ENCODE data around the gene RAB36. TPM values are rescaled to one million over a fixed set of nuclear protein-coding genes. Genes with fewer than 3 reads are reported as not detected.

RAB36 gene
- total RNA-seq, 3 donors from 2014 or later, result 1.0 to 6.4 (median 1.2) TPM

DNA sequence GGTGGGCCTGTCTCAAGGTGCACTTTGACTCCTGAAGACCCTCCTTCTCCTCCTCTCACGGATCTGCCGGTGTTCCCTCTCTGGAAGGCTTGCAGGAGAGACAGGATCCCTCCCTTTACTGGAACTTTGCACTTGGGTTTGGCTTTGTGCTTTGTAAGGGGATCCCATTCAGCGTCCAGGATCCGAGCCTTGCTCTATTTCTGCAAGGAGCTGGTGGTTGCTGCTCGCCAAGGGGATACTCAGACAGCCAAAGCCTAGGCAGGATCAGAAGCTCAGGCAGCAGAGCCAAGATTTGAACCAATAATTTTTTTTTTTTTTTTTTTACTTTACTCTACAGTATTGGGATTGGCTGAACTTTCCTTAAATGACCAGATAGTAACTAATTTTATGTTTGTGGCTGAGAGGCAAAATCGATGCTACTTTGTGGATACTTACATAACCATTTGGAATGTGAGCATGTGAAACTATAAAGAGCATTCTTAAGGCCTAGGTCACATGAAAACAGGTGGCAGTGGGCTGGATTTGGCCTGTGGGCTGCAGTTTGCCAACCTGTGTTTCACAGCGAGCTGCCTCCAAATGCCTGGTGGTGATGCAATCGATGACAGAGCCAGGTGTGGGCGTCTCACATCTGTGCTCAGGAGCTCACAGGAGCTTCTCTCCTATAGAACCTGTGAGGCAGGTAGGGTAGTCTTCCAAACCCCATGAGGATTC is 60.2 kb downstream of the RAB36 start:
- intact Hi-C loops (cut with DNase I, micrococcal nuclease), result no loop called here
- TF ChIP-seq, protein P1, sequence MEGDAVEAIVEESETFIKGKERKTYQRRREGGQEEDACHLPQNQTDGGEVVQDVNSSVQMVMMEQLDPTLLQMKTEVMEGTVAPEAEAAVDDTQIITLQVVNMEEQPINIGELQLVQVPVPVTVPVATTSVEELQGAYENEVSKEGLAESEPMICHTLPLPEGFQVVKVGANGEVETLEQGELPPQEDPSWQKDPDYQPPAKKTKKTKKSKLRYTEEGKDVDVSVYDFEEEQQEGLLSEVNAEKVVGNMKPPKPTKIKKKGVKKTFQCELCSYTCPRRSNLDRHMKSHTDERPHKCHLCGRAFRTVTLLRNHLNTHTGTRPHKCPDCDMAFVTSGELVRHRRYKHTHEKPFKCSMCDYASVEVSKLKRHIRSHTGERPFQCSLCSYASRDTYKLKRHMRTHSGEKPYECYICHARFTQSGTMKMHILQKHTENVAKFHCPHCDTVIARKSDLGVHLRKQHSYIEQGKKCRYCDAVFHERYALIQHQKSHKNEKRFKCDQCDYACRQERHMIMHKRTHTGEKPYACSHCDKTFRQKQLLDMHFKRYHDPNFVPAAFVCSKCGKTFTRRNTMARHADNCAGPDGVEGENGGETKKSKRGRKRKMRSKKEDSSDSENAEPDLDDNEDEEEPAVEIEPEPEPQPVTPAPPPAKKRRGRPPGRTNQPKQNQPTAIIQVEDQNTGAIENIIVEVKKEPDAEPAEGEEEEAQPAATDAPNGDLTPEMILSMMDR (IDR thresholded peaks at IDR 0.05), result no peak
- Histone ChIP-seq H3K4me1 (ENCODE audit: low read depth) (no peaks in the 10 kb centered on the region), H3K36me3 (ENCODE audit: low read depth) (no peaks in the 10 kb centered on the region), H3K4me3 (no peak overlapping the region), H3K9me3 (no peaks in the 10 kb centered on the region)
- ATAC-seq (no peak), DNase-seq (no peak)

DNA sequence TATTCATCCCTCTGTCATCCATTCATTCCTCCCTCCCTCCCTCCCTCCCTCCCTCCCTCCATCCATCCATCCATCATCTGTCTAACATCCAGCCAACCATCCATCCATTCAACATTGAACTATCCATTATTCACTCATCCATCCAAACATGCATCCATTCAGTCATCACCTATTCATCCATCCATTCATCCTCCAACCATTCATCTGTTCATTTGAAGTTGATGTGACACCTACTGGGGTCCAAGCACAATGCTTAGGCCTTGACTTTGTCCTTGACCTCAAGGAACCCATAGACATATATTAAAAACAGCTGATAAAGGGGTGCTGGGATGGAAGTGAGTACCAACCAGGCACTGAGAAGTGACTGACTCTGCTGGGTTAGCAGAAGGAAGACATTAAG is 61.6 kb downstream of the RAB36 start:
- no peaks in the 10 kb centered on the region for H3K36me3 ChIP-seq (ENCODE audit: low read depth)
- ATAC-seq (no peak), DNase-seq (no peak)
- intact Hi-C loops (cut with DNase I, micrococcal nuclease), result no loop called here
- no peaks in the 10 kb centered on the region for H3K9me3 ChIP-seq
- no peak overlapping the region for H3K4me3 ChIP-seq
- no peaks in the 10 kb centered on the region for H3K4me1 ChIP-seq (ENCODE audit: low read depth)
- TF ChIP-seq, protein P1 (IDR thresholded peaks at IDR 0.05), result no peak

DNA sequence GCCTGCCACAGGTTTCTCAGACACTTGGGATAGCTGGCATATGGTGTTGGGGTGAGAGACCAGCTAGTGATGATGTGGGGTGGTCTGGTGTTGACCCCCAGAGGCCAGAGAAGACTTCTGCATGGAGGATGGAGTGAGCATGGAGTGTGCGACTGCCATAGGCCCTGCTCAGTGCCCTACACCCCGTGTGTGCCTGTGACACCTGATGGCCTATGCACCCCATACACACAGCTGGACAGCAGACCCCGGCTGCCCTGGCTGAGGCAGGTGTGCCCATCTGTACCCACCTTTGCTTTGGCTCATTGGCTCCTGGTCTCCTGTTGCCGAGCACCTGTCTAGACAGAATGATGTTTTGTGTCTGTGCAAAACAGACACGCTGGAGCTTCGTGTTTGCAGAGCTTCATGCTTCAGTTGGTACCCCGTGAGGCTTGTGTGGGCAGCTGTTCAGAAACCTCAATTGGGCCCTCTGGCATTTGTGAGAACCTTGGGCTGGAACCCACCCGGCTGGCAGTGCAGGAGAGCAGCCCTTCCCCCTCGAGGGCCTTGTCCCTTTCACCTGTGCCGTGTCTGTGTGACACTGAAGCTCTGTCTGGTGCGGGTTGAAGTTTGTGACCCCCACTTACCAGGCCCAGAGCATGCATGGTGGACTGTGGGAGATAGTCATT is 62.6 kb downstream of the RAB36 start:
- TF ChIP-seq, protein P1 (IDR thresholded peaks at IDR 0.05), result no peak
- ATAC-seq, result no peak
- Histone ChIP-seq H3K36me3 (ENCODE audit: low read depth) (no peaks in the 10 kb centered on the region), H3K9me3 (no peaks in the 10 kb centered on the region), H3K4me3 (no peak overlapping the region), H3K4me1 (ENCODE audit: low read depth) (peaks cover 1% of the 10 kb centered on the region)
- no peak for DNase-seq
- intact Hi-C loops (cut with DNase I, micrococcal nuclease), result no loop called here

DNA sequence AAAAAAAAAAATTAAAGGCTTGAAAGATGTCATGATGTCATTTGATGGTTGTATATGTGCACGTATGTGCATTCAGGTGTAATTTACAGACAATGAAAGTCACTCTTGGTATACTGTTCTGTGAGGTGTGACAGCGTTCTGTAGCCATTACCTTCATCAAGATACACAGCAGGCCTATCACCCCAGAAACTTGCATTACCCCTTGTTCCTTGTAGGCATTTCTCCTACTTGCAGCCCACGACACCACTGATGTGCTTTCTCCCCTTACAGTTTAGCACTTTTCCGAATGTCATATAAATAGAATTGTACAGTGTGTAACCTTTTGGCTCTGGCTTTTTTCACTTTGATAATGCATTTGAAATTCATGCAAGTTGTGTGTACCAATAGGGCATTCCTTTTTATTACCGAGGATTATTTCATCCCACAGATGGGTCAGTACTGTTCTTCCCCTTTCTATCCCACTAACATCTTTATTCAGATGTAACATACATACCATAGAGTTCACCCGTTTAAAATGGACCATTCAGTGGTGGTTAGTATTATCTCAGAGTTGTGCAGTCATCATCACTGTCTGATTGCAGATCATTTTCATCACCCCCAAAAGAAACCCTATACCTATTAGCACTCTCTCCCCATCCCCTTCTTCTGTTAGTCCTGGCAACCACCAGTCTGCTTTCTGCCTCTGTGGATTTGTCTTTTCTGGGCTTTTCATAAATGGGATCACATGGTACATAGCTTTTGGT is 65.3 kb downstream of the RAB36 start:
- no peak overlapping the region for H3K4me3 ChIP-seq
- ATAC-seq (no peak), DNase-seq (no peak)
- H3K9me3 ChIP-seq, result no peaks in the 10 kb centered on the region
- peaks cover 3% of the 10 kb centered on the region for H3K4me1 ChIP-seq (ENCODE audit: low read depth)
- TF ChIP-seq, protein P1 (IDR thresholded peaks at IDR 0.05), result no peak
- H3K36me3 ChIP-seq (ENCODE audit: low read depth), result no peaks in the 10 kb centered on the region
- intact Hi-C loops (cut with DNase I, micrococcal nuclease), result no loop called here

DNA sequence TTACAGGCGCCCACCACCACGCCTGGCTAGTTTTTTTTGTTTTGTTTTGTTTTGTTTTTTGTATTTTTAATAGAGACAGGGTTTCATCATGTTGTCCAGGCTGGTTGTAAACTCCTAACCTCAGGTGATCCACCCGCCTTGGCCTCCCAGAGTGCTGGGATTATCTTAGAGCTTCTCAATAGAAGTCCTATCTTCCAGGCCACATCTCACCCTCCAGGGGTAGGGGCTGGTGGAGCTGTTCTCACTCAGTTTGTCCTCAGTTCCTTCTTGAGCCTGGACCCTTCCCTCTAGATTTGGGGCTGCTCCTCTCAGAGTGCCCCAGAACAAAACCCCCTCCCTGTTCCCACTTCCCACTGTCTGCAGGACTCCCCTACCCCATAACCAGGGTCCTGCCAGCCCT is 66.3 kb downstream of the RAB36 start:
- TF ChIP-seq, protein P1 (IDR thresholded peaks at IDR 0.05), result no peak
- DNase-seq, result no peak
- Histone ChIP-seq H3K4me3 (no peak overlapping the region), H3K4me1 (ENCODE audit: low read depth) (peaks cover 3% of the 10 kb centered on the region), H3K36me3 (ENCODE audit: low read depth) (no peaks in the 10 kb centered on the region), H3K9me3 (no peaks in the 10 kb centered on the region)
- ATAC-seq, result no peak
- intact Hi-C loops (cut with DNase I, micrococcal nuclease), result no loop called here
